DMS79 (cell line): Measurements from ENCODE around the gene ITGA3.

Experiments used
- DNase-seq: peaks from one replicate; lab custom pipeline; 2025; lab: John Stamatoyannopoulos, UW

The ITGA3 gene

DNA sequence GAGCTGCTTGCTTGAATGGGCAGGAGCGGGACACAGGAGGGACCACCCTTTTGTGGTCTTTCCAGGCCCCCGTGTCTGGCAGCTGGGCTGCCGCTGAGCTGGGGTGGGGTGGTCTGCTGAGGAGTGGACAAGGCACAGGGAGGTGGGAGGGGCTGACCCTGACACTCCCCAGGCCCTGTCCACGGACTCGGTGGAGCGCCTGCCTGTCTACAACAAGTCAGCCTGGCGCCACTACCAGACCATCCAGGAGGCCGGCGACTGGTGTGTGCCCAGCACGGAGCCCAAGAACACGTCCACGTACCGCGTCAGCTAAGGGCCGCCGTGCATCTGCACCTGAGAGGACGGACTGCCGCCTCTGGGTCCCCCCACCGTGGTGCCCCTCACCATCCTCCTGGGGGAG lies 53.9 kb downstream of the ITGA3 start:
- no peak for DNase-seq

DNA sequence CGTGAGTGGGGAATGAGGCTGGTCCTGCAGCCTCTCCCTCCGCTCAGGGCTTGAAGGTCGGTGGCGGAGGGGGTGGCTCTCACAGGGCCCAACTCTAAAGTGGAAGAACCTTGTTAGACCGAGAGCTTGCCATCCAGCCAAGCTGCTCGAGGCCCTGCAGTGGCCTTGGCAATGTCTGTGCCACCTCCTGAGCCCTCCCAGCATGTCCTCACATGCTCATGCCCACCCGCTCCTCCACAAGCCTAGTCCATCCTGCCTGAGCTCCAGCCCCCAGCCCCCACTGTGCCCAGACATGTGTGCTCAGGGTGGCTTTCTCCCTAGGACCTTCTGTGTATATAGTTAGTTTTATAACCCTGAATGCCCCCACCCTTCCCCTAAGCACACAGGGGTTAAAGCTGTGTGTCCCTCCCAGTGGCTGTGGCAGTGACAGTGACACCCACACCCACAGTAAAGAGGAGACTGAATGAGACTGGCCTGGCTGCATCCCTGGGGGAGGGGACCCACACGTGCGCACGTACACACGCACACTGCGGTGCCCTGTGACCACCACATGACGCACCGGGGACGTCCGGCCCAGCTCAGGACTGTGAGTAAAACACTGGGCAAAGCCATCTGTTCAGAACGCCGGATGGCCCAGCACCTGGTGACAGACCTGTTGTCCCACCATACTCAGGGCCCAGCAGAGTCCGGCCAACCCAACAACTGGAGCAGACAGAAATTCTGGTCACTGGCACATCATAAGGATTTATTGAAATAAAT lies 54.9 kb downstream of the ITGA3 start:
- no peak for DNase-seq

DNA sequence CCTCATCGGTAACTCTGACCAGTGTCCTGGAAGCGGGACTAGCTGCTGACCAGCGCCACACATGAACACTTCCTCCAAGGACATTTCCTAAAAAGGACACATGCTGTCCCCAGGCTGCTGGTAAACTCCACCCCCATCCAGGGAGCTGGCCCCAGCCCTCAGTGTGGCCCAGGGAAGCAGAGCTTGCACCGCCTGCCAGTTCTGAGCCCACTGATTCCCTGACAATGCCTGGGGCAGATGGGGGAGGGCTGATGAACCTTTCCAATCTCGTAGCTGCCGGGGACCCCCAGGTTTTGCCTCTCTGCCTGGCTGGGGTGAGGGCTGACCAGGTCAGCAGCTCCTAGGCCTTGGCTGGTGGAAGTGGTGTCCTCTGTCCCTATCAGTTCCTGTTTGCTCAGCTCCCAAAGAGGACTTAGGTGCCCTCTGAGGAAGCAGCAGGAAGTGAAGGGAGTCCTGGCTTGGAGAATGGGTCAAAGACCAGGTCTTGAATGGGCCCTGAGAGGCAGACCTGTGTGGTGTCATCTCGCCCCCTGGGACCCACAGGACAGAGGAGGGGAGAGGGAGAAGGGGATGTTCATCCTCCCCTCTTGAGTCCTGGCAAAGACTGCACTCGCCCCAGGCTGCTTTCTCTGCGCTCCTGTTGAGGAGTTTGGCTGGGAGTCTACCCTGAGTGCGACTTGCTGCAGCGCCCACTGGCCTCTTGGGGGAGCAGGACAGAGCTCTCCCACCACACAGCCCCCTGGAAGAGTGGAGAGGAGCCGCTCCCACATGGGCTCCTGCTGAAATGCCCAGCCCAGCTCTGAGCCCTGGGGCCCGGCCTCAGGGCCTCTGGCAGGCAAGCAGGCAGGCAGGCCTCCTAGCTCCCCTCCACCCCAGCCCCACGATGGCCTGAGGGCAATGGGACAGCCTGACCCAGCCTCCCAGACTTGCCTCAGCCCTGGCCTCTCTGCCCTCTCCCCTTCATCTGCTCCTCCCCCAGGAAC lies 56.1 kb downstream of the ITGA3 start:
- no peak for DNase-seq

DNA sequence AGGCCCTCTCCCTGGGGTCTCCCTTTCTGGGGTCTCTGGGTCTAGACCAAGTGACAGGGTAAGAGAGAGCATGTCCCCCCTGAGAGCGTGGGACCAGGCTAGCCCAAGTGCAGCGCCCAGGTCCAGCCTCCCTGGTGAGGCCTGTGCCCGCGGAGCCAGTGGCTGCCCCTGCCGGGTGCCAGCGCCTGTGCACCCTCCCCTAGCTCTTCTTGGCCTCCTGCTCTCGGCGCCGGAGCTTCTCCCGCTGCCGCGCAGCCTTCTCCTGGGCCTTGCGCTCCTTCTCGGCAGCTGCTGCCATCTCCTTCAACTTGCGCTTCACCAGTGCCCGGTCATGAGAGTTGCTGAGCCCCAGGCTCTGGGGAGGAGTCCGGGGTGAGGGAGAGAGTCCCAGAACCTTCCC lies 56.8 kb downstream of the ITGA3 start:
- DNase-seq: no peak

DNA sequence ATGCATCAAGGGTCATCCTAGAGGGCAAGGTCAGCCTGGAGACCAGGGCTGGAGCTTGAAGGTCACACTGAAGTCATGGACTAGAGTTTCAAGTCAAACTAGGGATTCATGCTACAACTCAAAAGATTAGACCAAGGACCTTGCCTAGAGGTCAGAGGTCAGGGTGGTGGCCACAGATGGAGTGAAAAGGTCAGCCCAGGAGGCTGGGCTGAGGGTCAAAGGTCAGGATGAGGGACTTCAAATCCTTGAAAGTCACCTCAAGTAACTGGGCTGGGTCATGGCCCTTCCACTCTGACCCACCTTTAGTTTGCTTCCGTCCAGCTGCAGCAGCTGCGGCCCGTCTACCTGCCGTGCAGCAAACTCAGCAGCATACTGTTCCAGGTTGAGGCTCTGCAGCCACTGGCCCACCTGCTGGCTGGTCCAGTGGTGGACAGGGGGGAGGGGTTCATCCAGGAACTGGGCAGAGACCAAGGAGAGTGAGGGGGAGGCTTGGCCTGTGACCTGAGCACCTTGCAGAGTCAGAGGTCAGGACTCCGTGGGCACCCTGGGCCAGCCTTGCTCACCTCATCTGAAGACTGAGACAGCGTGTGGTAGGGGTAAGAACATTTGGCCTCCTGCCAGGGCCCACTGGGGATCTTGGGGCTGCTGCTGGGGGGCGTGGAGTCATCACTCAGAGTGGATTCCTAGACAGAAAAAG lies 57.9 kb downstream of the ITGA3 start:
- DNase-seq: no peak

DNA sequence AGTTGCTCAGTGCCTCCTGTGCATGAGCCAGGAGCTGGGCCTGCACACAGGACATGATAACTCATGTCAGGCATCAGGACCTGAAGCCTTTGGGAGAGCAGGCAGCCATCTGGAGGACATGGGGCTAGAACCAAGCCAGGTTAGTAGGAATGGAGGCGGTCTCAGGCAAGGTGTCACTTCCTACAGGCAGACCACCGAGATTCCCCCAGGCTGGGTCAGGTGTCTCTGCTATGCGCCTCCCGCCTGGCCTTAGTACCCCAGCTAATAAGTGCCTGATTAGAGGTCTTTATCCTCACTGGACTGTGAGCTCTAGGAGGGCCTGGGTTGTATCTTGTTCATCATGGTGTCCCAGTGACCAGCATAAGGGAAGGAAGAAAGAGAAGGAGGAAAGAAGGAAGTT lies 58.5 kb downstream of the ITGA3 start:
- DNase-seq: no peak

DNA sequence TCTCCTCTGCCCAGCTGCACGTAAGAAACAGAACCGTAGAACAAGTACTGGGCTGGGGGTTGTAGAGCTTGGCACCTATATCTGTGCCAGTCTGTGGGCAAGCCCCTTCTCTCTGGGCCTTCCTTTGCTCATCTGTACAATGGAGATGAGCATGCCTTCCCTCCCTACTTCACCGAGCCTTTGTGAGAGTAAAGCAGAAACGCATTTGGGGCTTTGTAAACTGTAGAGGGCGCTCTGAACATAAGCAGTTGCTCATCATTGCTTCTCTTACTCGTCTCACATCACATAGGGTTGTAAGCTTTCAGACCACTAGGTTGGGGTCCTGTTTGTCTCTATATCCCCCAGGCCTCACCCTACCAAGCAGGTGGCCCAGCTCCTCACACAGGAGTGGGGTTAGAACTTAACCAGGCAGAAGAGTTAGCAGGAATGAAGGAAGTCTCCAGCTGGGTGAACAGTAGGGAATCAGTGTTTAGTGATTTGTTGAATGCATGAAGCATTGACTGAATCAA lies 59.0 kb downstream of the ITGA3 start:
- DNase-seq: no peak

DNA sequence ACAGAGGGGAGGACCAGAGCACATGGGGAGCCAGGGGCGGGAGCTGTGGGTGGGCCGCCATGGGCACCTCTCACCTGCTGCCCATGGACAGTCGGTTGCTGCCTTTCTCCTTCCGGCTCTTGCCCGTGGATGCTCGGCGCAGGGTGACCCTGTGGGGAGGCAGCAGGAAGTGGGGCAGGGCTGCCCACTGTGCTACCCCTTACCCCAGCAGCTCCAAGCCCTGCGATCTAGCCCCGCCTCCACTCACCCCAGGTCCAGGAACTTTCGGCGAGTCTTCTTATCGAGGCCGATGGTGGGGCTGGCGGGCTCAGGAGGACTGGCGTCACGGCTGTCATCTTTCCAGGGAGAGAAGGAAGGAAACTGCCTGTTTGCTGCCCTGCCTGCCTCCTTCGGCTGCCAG lies 59.8 kb downstream of the ITGA3 start:
- no peak for DNase-seq

DNA sequence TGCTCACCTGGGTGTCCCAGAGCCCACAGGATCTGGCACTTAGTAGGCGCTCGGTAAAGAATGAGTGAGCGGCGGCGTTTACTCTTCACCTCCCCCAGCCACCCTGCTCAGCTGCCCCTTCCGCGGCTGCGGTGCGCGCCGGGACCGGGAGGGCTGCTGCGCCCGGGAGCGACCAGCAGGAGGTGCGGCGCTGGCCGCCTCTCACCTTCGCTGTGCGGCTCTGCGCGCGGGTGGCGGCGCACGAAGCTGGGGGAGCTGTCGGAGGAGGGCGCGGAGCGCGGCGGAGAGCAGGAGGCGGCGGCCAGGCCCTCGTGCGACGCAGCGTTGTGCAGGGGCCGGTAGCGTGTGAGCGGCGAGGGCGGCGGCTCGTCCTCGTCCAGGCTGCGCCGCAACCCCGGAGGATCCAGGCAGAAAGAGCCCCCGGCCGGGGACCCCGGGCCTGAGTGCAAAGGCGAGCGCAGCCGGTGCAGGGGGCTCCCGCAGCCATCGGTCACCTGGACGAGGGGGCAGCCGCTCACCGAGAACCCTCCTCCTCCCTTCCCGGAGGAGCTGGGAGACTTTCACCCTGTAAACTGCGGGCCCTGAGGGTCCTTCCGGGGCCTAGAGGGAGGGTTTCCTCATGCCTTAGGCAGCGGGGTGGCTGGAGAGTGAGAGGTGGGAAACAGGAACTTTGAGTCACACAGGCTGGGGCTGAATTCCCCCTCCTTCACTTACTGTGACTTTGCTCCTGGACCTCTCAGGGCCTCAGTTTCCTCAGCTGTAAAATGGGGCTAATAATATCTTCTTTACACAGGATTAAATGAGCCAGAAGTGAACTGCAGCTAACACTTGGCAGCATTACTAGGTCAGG lies 61.5 kb downstream of the ITGA3 start:
- no peak for DNase-seq

DNA sequence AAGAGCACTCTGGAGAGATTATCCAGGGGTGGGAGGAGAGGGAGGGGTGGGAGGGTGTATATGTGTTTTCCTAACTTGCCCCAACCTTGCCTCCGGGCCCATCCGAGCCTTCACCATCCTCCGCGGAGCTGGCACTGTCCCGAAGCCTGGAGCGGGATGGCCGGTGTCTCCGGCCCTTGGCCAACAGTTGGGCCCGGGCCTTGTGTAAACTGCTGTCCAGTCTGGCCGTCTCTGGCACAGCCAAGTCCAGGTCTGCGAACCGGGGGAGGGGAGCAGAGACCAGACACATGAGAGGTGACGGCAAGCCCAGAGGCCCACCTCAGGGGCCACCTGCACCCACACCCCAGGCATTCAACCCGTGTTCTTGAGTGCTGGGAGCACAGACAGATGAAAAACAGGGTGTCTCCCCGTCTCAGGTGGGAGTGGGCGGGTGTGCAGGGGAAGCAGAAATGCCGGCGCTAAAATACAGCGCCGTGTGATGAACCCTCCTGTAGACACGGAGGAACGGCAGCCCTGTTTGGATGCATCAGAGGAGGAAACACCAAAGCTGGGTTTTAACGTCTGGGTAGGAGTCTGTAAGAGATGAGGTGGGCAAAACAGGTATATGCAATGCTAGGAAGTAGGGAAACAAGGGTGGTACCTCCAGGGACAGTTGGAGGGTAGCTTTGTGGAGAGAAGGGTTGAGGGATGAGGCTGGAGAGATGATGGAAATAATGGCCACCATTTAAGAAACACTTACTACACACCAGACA lies 62.3 kb downstream of the ITGA3 start:
- DNase-seq: no peak

DNA sequence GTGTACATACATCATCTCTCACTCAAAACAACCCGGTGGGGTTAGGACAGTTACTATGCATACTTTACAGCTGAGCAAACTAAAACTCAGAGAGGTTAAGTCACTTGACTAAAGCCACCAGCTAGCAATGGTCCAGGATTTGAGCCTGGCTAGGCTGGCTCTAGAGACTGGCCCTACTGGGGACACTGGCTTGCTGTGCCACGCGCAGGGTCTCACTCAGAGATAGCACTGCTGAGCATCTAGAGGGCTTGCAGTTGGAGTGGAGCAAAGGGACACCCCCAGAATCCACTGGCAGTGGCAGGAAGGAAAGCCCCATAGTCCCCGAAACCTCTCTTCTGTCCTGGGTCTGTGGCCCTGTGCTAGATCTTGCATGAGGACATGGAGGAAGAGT lies 62.9 kb downstream of the ITGA3 start:
- no peak for DNase-seq

DNA sequence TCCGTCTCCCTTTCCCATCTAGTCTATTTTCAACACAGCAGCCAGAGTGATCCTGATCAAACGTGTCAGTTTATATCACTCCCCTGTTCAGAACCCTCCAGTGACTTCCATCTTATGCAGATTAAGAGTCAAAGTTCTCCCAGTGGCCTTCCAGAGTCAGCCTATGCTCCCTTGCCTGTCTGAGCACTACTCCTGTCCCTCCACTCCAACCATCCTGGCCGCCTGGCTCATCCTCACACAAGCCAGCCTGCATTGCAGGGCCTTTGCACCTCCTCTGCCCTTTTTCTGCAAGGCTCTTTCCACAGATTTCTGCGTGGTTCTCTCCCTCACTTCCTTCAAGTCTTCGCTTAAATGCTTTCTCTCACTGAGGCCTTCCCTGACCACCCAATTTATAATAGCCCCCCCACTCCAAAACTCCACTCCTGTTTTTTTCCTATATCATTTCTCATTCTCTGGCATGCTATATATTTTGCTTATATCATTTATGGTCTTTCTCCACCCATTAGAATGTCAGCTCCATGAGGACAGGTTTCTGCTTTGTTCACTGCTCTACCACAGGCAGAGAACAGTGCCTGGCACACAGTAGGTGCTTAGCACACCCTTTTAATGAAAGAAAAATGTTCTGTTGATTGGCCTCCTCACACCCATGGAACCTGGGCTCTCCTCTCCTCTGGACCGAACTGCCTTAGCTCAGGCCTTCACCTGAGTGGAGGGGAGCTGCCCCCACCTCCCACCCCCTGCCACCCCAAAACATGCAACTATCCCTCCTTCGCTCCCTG lies 64.8 kb downstream of the ITGA3 start:
- DNase-seq: no peak

DNA sequence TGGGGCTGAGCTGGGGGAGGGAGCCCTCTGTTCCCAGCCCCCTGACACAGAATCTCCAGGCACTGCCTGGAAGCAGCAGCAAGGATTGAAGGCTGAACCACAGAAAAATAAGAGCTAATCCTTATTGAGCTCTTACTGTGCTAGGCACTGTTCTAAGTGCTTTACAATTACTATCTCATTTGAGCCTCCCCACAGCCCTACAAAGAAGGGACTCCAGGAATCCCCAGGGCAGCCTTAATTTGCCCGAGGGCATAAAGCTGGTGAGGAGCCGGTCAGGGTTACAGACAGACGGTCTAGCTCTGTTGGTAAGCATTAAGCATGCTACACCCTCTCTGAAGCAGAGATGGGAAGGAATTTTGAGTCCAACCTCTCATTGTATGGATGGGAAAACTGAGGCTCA lies 67.0 kb downstream of the ITGA3 start:
- DNase-seq: no peak

DNA sequence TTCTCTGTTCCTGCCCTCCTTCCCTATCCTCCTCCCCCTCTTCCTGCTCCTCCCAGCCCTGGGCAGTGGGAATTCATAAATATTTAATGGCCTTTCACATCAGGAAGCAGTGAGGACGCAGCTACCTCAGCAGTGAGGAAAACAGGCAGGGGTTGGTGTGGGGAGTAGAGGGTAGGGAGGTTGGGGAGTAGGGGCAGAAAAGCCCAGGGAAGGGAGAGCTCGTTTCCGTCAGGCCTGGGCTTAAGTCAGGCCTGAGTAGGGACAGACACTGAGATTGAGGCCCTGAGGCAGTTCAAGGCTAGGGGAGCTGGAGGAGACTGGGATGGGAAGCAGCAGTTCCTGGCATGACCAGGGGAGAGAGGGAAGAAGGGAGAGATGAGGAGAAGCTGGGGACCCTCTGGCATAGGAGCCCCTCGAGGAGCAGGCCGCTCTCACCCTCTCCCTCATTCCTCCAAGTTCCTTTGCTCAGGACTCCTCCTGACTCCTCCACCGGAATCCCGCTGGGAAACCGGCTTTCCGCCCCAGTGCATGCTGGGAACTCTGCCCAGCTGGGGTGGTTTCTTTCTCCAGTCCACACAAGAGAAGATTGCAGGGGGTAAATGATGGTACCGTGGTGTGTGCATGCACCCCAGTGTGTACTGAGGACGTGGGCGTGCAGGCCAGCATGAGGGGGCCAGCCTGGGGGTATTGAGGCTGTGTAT lies 67.9 kb downstream of the ITGA3 start:
- no peak for DNase-seq

DNA sequence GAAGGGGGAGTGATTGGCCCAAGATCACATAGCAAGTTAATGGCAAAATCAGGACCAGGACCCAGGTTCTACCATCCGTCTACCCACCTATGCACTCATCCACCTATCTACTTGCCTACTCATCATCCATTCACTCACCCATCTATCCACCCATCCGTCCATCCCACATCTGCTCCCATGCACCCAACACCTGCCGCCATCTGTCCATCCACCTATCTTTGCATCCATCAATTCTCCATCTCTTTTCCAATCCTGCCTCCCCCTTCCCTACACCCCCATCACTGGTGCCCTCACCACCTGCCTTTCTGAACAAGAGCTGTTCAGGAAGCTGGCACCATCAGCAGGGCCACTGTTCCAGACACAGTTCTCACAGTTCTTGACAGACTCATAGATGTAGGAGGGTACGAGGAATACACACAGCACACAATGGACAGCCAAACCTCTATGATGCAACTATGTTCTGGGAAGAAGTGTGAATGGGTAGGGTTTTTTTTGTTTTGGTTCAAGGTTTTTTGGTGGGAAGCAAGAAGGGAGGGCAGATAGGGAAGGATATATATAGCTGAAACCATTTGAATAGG lies 69.6 kb downstream of the ITGA3 start:
- DNase-seq: no peak

DNA sequence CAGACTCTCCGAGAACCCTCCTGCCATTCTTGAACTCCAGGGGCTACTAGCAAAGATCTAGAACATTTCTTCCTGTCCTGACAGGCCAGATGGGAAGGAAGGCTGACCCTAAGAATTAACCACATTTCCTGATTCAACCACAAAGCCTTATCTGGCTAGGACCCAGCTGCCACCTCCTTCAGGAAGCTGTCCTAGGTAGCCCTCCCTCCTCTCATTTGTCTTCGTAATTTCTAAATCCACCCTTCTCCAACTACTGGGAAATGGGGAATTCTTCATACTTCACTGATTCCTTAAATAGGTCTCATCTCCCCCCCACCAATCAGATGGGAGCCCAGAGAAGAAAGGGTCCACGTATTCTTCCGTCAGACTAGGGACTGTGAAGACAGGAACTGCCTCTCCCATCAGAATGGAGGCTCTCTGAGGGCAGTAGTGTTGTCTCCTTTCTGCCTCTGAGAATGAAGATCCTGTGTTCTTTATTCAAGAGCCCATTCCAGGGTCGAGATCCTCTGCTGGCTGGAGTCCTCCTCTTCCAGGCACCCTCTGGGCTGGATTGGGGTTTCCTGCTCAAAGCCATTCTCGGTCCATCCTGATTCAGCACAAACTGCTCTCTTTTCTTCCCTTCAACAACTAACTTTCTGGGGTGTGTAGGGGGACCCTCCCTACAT lies 71.9 kb downstream of the ITGA3 start:
- DNase-seq: no peak

DNA sequence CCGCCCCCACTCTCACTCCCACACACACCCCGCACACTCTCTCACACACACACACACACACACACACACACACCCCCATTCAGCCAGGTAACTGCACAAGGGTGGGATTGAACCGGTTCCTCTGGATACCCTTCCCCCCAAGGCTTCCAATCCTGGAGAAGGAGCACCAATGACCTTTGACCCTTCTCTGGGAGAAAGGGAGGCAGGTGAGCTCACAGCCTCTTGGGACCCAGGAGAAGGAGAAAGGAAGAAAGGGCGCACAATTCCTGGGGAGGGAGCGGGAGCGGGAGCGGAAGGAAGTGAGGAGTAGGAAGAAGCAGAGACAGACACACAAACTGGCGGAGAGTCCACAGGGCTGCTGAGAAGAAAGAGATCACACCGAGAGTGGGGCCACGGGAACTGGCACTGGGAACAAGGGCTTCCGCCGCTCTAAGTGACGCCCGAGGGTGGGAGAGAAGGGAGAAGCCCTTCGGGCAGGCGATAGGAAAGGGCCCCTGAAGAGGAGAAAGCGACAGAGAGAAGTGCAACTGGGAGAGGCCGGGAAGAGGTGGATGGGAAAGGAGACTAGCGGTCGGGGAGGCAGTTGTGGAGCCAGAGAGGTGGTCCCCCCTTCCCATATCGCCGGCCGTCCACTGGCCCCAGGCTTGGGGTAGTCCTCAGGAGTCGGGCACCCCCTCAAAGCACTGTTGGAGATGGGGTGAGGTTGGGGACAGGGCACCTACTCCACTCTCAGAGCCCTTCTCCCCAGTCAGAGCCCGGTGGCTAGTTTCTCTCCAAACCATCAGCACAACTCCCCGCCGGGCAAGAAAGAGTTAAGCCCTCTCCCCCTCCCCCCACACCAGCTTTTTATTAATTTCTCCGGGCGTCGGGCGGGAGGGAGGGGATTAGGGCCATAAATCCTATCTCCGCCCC lies 72.8 kb downstream of the ITGA3 start:
- DNase-seq: no peak
